ENCODE results near the gene AQP7. TPM values are rescaled to one million over a fixed set of nuclear protein-coding genes. Genes with fewer than 3 reads are reported as not detected.

The AQP7 gene
- total and polyA plus RNA-seq, 2 donors (not counting 1 experiment from before 2014, with no cell fraction given) = 0.09 to 0.83 TPM

DNA sequence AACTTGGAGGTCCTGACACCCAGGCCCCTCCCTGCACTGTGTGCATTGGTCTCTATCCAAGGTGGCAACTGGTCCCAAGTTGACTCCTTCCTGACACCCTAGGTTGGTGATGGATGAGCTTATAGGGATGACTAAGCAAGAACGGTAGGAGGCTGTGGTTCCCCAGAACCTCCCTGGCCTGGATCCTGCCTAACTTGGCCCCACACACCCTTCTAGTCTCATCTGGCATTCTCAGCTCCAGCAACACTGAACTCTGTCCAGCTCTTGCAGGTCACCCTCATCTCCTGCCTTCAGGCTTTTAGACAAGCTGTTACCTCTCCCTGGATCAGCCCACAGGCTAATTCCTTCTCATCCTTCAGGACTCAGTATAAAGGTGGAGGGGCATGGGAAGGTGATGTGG is 28.6 kb upstream of the AQP7 start:
- Histone ChIP-seq H3K4me2 (ENCODE audit: extremely low read depth, insufficient read depth, low read length) (no peak overlapping the region), H3K9me3 (ENCODE audit: control insufficient read depth, insufficient read depth, low read depth, low read length) (no peaks in the 10 kb centered on the region), H3K4me3 (replicated peaks in 1 of 4; ENCODE audit: control extremely low read depth in 1 of 4, insufficient read depth in 1 of 4, low read depth in 3 of 4, low read length in 4 of 4) (no peak overlapping the region), H3K79me2 (ENCODE audit: control insufficient read depth, insufficient read depth, low read length) (no peaks in the 10 kb centered on the region), H3K36me3 (ENCODE audit: control insufficient read depth, insufficient read depth, low read length) (no peaks in the 10 kb centered on the region), H3K4me1 (ENCODE audit: control insufficient read depth, extremely low read depth, insufficient read depth, low read length) (no peaks in the 10 kb centered on the region), H4K20me1 (ENCODE audit: control insufficient read depth, extremely low read depth, insufficient read depth, low read length) (no peaks in the 10 kb centered on the region), H3K9ac (ENCODE audit: insufficient read depth, low read length) (no peak overlapping the region), H3K27ac (ENCODE audit: insufficient read depth, low read length) (no peak overlapping the region), H2AFZ (ENCODE audit: low read length) (no peak overlapping the region), H3K27me3 (ENCODE audit: control insufficient read depth, insufficient read depth, low read length) (peaks cover 12% of the 10 kb centered on the region)
- peak in 1 of 2 donors; percentile 46 for DNase-seq (ENCODE audit: low read depth in 2 of 2)
- TF ChIP-seq CTCF (conservative IDR thresholded peaks at IDR 0.05 in 1 of 2, IDR thresholded peaks at IDR 0.05 in 1 of 2; ENCODE audit: low read depth in 1 of 2, low read length in 2 of 2) = no peak
- TF ChIP-seq EZH2 (IDR thresholded peaks at IDR 0.05; ENCODE audit: low read length, missing control alignments) = no peak

DNA sequence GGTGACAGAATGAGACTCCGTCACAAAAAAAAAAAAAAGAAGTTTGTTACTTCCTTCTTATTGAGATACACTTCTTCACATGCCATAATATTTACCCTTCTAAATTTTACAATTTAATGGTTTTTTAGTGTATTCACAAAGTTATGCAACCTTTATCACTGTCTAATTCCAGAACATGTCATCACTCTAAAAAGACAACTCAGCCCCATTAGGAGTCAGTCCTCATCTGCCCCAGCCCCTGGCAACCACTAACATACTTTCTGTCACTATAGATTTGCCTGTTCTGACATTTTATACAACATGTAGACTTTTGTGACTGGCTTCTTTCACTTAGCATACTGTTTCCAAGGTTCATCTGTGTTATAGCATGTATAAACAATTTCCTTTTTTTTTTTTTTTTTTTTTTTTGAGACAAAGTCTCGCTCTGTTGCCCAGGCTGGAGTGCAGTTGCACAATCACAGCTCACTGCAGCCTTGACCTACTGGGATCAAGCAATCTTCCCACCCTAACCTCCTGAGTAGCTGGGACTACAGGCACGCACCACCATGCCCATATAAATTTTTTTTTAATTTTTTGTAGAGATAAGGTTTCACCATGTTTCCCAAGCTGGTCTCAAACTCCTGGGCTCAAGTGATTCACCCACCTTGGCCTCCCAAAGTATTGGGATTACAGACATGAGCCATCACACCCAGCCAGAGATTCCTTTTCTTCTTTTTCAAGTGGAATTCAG is 27.1 kb upstream of the AQP7 start:
- DNase-seq (ENCODE audit: low read depth in 2 of 2) = no peak

GRCh38 chr9:33426843-33427293 is 24.5 kb upstream of the AQP7 start:
- Histone ChIP-seq H3K9ac (ENCODE audit: insufficient read depth, low read length) (no peak overlapping the region), H3K36me3 (ENCODE audit: control insufficient read depth, insufficient read depth, low read length) (no peaks in the 10 kb centered on the region), H4K20me1 (ENCODE audit: control insufficient read depth, extremely low read depth, insufficient read depth, low read length) (no peaks in the 10 kb centered on the region), H3K9me3 (ENCODE audit: control insufficient read depth, insufficient read depth, low read depth, low read length) (no peaks in the 10 kb centered on the region), H3K27me3 (ENCODE audit: control insufficient read depth, insufficient read depth, low read length) (no peaks in the 10 kb centered on the region), H3K27ac (ENCODE audit: insufficient read depth, low read length) (no peak overlapping the region), H3K4me1 (ENCODE audit: control insufficient read depth, extremely low read depth, insufficient read depth, low read length) (no peaks in the 10 kb centered on the region), H3K79me2 (ENCODE audit: control insufficient read depth, insufficient read depth, low read length) (no peaks in the 10 kb centered on the region), H3K4me2 (ENCODE audit: extremely low read depth, insufficient read depth, low read length) (no peak overlapping the region), H2AFZ (ENCODE audit: low read length) (no peak overlapping the region), H3K4me3 (replicated peaks in 1 of 4; ENCODE audit: control extremely low read depth in 1 of 4, insufficient read depth in 1 of 4, low read depth in 3 of 4, low read length in 4 of 4) (no peak overlapping the region)
- TF ChIP-seq CTCF (conservative IDR thresholded peaks at IDR 0.05 in 1 of 2, IDR thresholded peaks at IDR 0.05 in 1 of 2; ENCODE audit: low read depth in 1 of 2, low read length in 2 of 2) (no peak), EZH2 (IDR thresholded peaks at IDR 0.05; ENCODE audit: low read length, missing control alignments) (no peak)
- DNase-seq (ENCODE audit: low read depth in 2 of 2) = peak in 1 of 2 donors; percentile 12

More for the DNA sequence above, 27.1 kb upstream of the AQP7 start:
- Histone ChIP-seq H3K9me3 (ENCODE audit: control insufficient read depth, insufficient read depth, low read depth, low read length) (no peaks in the 10 kb centered on the region), H3K4me3 (replicated peaks in 1 of 4; ENCODE audit: control extremely low read depth in 1 of 4, insufficient read depth in 1 of 4, low read depth in 3 of 4, low read length in 4 of 4) (no peak overlapping the region), H4K20me1 (ENCODE audit: control insufficient read depth, extremely low read depth, insufficient read depth, low read length) (no peaks in the 10 kb centered on the region), H3K4me2 (ENCODE audit: extremely low read depth, insufficient read depth, low read length) (no peak overlapping the region), H3K27me3 (ENCODE audit: control insufficient read depth, insufficient read depth, low read length) (no peaks in the 10 kb centered on the region), H3K27ac (ENCODE audit: insufficient read depth, low read length) (no peak overlapping the region), H3K4me1 (ENCODE audit: control insufficient read depth, extremely low read depth, insufficient read depth, low read length) (no peaks in the 10 kb centered on the region), H3K36me3 (ENCODE audit: control insufficient read depth, insufficient read depth, low read length) (no peaks in the 10 kb centered on the region), H2AFZ (ENCODE audit: low read length) (no peak overlapping the region), H3K9ac (ENCODE audit: insufficient read depth, low read length) (no peak overlapping the region), H3K79me2 (ENCODE audit: control insufficient read depth, insufficient read depth, low read length) (no peaks in the 10 kb centered on the region)
- TF ChIP-seq EZH2 (IDR thresholded peaks at IDR 0.05; ENCODE audit: low read length, missing control alignments) = no peak
- no peak for TF ChIP-seq CTCF (conservative IDR thresholded peaks at IDR 0.05 in 1 of 2, IDR thresholded peaks at IDR 0.05 in 1 of 2; ENCODE audit: low read depth in 1 of 2, low read length in 2 of 2)
